PC-3 (cell line): ENCODE results near the gene CERKL. TPM values are rescaled to one million over a fixed set of nuclear protein-coding genes. Genes with fewer than 3 reads are reported as not detected.

ENCODE experiments used
- ATAC-seq: fragments of 200-7000 bp; cut with Tn5 transposase; 2 replicates; pipeline ENCODE4 v1.9.1; 2020; ENCODE audit warnings: mild to moderate bottlenecking, moderate library complexity
- BruUV-seq: library from RNA; stranded (reverse); fragments of 400-500 nt; replicated peaks from 2 replicates; lab custom pipeline; 2021; lab: Mats Ljungman, UMichigan
- CTCF ChIA-PET: fragments of 300-600 bp; sonication (Branson Sonifier 250); formaldehyde crosslinking; loops from one replicate; lab custom pipeline; 2022; ENCODE audit warnings: antibody characterized with exemption; lab: Charles Lee
- POLR2A ChIA-PET: fragments of 300-600 bp; sonication (Branson Sonifier 250); formaldehyde crosslinking; loops from one replicate; lab custom pipeline; 2022; ENCODE audit warnings: antibody characterized with exemption; ENCODE audit not compliant: unreplicated experiment; lab: Charles Lee
- DNase-seq: peaks from one replicate; pipeline ENCODE4 v3.0.0-alpha.2; 2015
- H2AFZ ChIP-seq: fragments of 300-600 bp; sonication (generic); 2 replicates; pipeline ENCODE4 v1.6.0; 2016; ENCODE audit warnings: antibody characterized with exemption, low read length
- H3F3A ChIP-seq: fragments of 300-600 bp; sonication (generic); one replicate; pipeline ENCODE4 v1.6.0; 2017; ENCODE audit warnings: antibody characterized with exemption, low read length, control low read depth, mild to moderate bottlenecking; ENCODE audit not compliant: unreplicated experiment
- H3K27ac ChIP-seq: fragments of 300-600 bp; sonication (generic); 2 replicates; pipeline ENCODE4 v1.5.1; 2016; ENCODE audit warnings: mild to moderate bottlenecking, low read length
- H3K27me3 ChIP-seq: fragments of 300-600 bp; sonication (generic); 2 replicates; pipeline ENCODE4 v1.6.1; 2016; ENCODE audit warnings: low read length, mixed read lengths
- H3K36me3 ChIP-seq: fragments of 300-600 bp; sonication (generic); 2 replicates; pipeline ENCODE4 v1.6.1; 2016; ENCODE audit warnings: low read depth, mixed run types, low read length, mixed read lengths
- H3K4me1 ChIP-seq: fragments of 300-600 bp; sonication (generic); 2 replicates; pipeline ENCODE4 v1.5.1; 2016; ENCODE audit warnings: low read length; ENCODE audit not compliant: insufficient read depth
- H3K4me2 ChIP-seq: fragments of 300-600 bp; sonication (generic); 2 replicates; pipeline ENCODE4 v1.6.0; 2016; ENCODE audit warnings: low read length
- H3K4me3 ChIP-seq: fragments of 300-600 bp; sonication (generic); 2 replicates; pipeline ENCODE4 v1.5.1; 2016; ENCODE audit warnings: mild to moderate bottlenecking, low read length, mixed read lengths
- H3K79me2 ChIP-seq: fragments of 300-600 bp; sonication (generic); 2 replicates; pipeline ENCODE4 v1.6.1; 2017; ENCODE audit warnings: low read length, mixed read lengths
- H3K9ac ChIP-seq: fragments of 300-600 bp; sonication (generic); 2 replicates; pipeline ENCODE4 v1.6.0; 2016; ENCODE audit warnings: mild to moderate bottlenecking, low read length
- H3K9me2 ChIP-seq: fragments of 300-600 bp; sonication (generic); replicated peaks from 2 replicates; pipeline ENCODE4 v1.6.1; 2016; ENCODE audit warnings: mixed run types, low read length, mixed read lengths
- H3K9me3 ChIP-seq: fragments of 300-600 bp; sonication (generic); 2 replicates; pipeline ENCODE4 v1.6.1; 2016; ENCODE audit warnings: low read length, mixed read lengths
- H4K20me1 ChIP-seq: fragments of 300-600 bp; sonication (generic); 2 replicates; pipeline ENCODE4 v1.6.1; 2016; ENCODE audit warnings: low read length, mixed read lengths
- CTCF ChIP-seq: fragments of 300-600 bp; sonication (generic); conservative IDR thresholded peaks from 2 replicates; pipeline ENCODE4 v1.5.1; 2017; ENCODE audit warnings: antibody characterized with exemption, low read depth, mild to moderate bottlenecking, low read length
- EZH2 ChIP-seq: fragments of 300-600 bp; sonication (generic); IDR thresholded peaks from one replicate; pipeline ENCODE4 v1.6.1; 2017; ENCODE audit warnings: antibody characterized with exemption, mild to moderate bottlenecking, low read length; ENCODE audit not compliant: unreplicated experiment
- EZH2phosphoT487 ChIP-seq: fragments of 300-600 bp; sonication (generic); IDR thresholded peaks from 2 replicates; pipeline ENCODE4 v1.6.1; 2018; ENCODE audit warnings: mild to moderate bottlenecking, antibody characterized with exemption, low read length, borderline replicate concordance
- intact Hi-C: fragments of 100-400 bp; cut with micrococcal nuclease; formaldehyde crosslinking; loops from 2 replicates; pipeline ENCODE4 v1.9.0; 2023
- total RNA-seq: library from RNA; depleted of rRNA; stranded (reverse); fragments of >200 nt; gene quantifications from 2 replicates; pipeline ENCODE4 v1.2.3, GENCODE V29; 2014

Gene CERKL
- total RNA-seq, 1 experiment from 2014 or later, result 0.98 TPM

GRCh38 chr2:181684454-181685149 is 27.7 kb upstream of the CERKL start:
- Histone ChIP-seq H3K4me3 (no peak overlapping the region), H3F3A (no peaks in the 10 kb centered on the region), H3K36me3 (no peaks in the 10 kb centered on the region), H3K4me1 (no peaks in the 10 kb centered on the region), H3K9me3 (no peaks in the 10 kb centered on the region), H3K27me3 (peaks cover 29% of the 10 kb centered on the region), H3K79me2 (no peaks in the 10 kb centered on the region), H3K9me2 (no peaks in the 10 kb centered on the region), H3K9ac (no peak overlapping the region), H3K27ac (no peak overlapping the region), H2AFZ (no peak overlapping the region), H4K20me1 (no peaks in the 10 kb centered on the region), H3K4me2 (no peak overlapping the region)
- intact Hi-C loops, result no loop called here
- POLR2A ChIA-PET, result no interaction called here
- CTCF ChIA-PET, result no interaction called here
- no TSS peak for BruUV-seq
- TF ChIP-seq CTCF, result no peak
- TF ChIP-seq EZH2phosphoT487, result no peak
- no peak for TF ChIP-seq EZH2
- ATAC-seq (no peak), DNase-seq (no peak)

GRCh38 chr2:181683518-181684453 is 26.9 kb upstream of the CERKL start:
- Histone ChIP-seq H3K4me3 (no peak overlapping the region), H3K36me3 (no peaks in the 10 kb centered on the region), H3K27me3 (peaks cover 36% of the 10 kb centered on the region), H3K9me2 (no peaks in the 10 kb centered on the region), H3K9me3 (no peaks in the 10 kb centered on the region), H3K79me2 (no peaks in the 10 kb centered on the region), H2AFZ (no peak overlapping the region), H3K27ac (no peak overlapping the region), H3F3A (no peaks in the 10 kb centered on the region), H4K20me1 (no peaks in the 10 kb centered on the region), H3K9ac (no peak overlapping the region), H3K4me2 (no peak overlapping the region), H3K4me1 (no peaks in the 10 kb centered on the region)
- ATAC-seq (no peak), DNase-seq (no peak)
- no TSS peak for BruUV-seq
- intact Hi-C loops, result no loop called here
- ChIA-PET CTCF (no interaction called here), POLR2A (no interaction called here)
- TF ChIP-seq EZH2 (no peak), CTCF (no peak), EZH2phosphoT487 (no peak)
